NOMO-1 treated with DMSO at 0.1 percent for 48 hours (cell line): ENCODE measurements around the gene TSPOAP1.

Experiments
- DNase-seq: peaks from one replicate; lab custom pipeline; 2025; ENCODE audit not compliant: unreplicated experiment; lab: John Stamatoyannopoulos, UW

The TSPOAP1 gene

DNA sequence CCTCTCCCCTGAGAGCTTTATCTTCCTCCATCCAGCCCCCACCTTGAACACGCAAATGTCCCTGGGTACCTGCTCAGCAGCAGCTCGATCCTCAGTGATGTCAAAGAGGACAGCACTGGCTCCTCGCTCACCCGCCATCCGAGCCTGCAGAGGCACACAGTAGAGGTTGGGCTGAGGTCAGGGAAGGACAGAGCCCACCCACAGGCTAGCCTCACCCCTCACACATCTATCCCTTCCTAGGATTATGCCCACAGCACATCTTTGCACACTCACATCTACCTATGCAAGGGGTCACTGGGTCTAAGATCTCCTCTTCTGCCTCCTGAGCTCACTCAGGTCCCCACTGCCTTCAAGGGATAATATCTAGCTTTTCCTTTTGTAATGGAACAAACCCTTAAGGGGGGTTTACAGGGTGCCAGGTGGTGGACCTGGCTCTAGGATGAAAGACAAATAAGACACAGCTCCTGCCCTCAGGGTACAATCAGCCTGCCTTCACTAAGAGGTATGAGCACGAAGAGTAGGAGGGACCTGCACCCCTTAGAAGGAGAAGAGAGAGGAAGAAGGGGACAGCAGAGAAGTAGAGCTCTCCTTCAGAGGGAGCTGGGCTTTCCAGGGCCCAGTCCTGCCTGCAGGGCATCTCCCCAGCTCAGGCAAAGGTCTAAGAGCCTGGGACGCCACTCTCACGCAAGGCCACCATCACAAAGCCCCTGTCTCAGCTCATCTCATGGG is 35.0 kb upstream of the TSPOAP1 start:
- DNase-seq: no peak

DNA sequence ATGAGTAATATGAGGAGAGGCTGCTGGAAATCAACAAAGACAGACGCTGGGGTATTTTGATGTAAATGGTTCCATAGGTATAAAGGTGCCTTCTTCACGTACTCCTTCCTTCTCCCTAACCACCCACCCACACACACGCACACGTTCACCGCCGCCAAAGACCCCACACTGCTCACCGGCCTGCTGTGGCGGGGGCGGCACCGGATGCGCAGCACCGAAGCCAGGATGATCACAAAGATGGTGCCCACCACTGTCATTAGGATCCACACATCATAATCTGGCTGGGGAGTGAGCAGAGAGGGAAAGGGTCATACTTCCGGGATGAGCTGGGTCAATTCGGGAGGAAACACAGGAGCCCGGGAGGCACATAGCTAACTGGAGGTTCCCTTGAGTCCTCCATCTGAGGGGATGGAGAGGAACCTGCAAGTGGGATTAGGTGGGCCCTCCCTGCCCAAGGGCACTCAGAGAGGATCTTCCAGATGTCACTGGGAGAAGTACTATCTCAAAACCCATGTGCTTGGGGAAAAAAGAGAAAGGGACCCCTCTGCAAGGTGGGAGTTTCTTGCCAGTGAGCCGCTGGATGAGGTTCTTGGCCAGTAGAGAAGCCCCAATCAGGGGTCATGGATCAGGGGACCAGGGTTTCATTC is 33.9 kb upstream of the TSPOAP1 start:
- no peak for DNase-seq

DNA sequence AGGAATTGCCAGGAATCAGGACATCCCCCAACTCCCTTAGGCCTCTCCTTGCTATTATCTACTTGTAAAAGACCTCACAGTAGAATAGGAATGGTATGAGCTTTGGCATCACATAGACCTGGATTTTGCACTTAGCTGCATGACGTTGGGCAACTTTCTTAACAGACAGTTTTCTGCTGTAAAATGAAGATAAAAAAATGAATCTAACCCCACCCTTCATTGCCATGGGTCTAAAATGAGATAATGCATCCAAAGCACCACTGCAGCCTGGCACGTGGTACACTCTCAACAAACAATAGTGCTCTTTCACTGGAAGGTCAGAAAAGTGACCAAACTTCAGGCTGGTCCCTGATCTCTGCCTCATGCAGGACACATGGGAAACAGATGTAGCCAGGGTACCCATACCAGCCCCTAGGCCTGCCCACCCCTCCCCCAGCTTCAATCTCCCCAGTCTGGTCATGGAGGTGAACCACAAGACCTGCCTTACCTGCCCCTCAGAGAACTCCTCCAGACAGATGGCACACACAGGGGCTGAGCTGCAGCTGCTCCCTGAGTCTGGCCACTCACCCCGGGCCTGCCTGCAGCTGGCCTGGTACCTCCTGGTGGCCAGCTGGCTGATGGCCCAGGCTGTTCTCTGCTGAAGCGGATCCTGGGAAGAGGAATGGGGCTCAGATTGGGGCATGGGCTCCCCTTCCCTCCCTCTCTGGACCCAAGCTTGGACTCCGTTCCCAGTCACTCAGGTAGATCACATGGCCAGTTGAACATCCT is 31.9 kb upstream of the TSPOAP1 start:
- DNase-seq: no peak

DNA sequence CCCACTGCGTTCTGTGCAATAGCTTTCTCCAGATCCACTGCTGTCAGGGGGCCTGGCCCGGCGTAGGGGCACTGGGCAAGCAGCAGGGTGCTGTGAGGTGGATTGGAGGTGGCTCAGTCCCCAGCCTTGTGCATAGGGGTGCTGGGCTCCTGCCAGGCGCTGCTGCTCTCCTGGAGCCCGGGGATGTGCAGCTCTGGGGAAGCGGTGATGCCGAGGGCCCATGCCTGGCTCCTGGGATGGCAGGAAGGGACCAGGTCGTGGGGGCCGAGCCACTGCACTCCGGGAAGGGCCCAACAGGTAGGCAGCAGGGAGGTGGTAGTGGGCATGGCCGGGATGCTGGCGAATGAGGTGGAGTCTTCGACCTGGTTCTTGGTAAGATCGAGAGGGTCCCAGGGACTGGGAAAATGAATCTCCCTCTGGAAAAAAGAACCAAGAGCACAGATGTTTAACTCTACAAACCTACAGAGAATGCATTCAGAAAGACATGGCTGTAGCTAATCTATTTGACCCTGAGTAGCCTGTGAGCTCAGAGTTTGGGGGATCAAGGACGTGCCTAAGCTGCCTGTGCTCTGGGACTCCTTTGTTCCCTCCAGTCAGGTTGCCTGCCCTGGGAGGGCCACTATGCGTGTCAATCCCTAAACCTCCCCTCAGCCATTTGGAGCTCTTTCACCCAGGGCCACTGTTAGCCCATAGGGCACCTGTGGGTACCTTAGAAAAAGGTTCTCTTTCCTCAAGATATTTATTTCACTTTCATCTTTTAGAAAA is 30.0 kb upstream of the TSPOAP1 start:
- DNase-seq: no peak

DNA sequence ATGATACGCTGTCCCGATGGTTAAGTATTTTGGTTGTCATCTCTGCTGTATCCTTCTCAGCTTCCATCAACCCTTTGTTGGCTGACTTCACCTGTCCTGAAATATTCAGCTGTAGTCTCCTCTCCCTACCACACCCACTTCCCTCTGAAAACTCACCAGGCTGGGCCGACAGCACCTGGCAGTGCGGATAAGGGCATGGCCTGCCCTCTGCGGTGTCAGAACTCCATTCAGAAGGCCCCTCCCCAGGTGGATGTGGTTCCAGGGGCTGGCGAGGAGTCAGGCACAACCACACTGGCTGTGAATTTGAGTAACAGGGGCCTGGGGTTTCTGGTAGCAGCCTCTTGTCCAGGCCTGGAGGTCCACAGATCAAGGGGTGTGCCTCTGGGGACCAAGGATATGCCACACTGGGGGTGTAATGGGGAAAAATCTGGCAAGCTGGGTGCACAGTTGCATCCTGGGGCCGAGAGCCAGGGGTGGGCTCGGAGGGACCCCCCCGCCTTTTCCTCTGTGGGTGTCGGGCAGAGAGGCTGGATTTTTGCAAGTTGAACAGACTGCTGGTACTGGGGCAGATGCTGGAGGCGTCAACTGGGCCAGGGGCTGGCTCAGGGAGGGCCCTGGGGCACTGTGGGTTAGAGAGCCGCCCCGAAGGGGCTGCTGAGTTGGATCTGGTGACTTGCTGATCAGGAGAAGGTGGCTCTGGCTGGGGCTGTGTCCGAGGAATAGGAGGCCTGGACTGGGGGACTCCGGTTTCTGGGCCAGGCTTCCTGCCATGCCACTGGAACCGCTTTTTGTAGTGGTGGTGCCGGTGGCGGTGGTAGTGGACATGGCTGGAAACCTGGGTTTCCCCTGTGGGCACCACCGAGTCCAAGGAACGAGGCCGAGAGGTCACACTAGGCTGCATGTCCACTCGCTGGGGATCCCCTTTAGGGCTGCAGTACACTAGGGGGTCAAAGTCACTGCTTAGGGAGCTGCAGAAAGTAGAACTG is 29.0 kb upstream of the TSPOAP1 start:
- DNase-seq: no peak

DNA sequence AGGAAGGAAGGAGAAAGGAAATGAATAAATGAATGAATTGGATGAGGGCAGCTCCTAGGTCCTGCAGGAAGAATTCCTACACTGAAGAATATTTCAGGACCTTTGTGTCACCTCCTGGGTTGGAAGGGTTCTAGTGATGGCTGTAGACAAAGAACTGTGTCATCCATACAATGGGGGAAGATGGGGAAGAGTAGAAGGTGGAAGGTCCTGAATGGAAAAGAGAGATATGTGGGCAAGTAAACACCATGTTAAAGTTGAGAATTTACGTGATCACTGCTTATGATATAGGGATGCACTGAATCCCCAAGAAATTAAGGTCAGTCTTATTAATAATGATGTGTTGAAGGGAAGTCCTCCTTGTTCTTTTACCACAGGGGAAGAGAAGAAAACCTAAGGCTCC is 27.6 kb upstream of the TSPOAP1 start:
- DNase-seq: no peak

DNA sequence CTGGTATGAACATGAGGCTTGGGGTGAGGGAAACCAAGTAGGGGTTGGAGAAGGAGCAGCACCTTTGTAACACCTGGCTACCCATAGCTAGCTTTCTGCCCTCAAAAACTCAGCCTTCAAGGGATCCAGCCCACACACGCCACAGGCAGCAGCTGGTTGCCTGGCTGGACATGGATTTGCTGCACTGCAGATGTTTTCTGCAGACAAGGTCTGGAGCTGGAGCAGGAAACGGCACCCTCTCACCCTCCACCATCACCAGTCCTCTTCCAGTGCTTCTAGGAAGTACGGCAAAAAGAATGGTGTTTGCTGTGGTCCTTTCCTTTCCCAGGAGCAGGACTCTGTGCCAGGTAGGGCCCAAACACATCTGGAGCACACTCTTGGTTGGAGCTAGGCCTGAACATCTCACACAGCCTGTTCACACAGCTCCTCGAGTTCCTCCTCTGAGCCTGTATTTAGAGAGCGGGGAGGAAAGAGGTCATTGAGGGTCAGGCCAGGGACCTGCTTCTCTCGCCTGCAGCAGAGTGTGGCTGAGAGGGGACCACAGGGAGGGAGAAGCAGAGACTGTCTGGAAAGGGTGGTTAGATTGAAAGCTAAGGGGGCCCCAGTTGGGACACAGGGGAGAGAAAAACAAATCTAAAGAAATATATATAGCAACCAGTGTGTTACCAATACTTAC is 26.1 kb upstream of the TSPOAP1 start:
- DNase-seq: no peak

DNA sequence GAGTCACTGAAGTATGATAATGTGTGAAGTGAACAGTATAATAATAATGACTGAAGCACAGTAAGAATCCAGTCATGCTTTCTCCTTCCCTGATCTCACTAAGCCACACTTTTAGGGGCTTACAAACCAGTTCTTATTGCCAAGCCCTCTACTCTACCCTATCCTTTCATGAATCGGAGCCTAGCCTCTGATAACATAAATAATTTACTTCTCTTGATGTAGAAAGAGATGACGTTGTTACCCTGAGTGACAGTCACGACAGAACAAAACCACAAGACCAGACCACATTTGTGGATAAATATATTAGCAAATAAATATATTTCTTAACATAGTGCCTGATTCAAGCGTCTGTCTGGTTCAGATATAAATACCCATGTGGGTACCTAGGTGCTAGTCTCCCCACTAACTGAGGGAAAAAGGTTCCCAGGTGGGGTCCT is 24.8 kb upstream of the TSPOAP1 start:
- no peak for DNase-seq

DNA sequence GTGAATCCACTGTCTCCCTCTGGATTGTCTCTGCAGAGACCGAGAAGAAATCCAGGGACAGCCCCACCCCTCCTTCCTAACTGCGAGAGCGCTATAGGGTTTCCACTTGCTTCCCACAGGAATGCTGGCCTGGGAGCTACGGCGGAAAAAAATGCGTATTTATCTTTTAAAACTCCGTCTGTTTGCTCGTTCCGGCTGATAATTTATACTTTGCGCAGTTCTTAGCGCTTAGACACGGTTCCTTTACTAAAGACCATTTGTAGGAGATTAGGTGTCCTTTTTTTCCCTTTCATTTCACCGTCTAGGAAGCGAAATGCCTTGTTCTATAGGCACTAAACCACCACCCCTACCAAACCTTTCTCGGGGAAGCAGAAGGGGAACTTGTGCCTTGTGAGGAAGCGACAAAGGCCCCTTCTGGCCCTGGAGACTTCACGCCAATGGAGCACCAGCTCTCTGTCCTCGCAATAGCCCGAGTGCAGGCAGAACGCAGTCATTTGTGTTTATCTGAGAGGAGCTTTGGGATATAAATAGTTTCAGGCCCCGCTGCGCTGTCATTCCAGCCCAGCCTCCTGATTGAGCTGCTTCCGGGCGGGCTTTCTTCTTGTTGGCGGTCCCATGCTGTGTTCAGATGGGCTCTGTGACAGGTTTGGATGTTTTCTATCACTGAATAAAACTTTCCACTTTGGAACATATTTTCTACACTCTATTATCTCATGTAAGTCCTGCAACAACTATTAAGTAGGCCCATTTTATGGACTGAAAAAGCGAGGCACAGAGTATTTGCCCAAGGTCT is 24.2 kb upstream of the TSPOAP1 start:
- peak; percentile 71 for DNase-seq

DNA sequence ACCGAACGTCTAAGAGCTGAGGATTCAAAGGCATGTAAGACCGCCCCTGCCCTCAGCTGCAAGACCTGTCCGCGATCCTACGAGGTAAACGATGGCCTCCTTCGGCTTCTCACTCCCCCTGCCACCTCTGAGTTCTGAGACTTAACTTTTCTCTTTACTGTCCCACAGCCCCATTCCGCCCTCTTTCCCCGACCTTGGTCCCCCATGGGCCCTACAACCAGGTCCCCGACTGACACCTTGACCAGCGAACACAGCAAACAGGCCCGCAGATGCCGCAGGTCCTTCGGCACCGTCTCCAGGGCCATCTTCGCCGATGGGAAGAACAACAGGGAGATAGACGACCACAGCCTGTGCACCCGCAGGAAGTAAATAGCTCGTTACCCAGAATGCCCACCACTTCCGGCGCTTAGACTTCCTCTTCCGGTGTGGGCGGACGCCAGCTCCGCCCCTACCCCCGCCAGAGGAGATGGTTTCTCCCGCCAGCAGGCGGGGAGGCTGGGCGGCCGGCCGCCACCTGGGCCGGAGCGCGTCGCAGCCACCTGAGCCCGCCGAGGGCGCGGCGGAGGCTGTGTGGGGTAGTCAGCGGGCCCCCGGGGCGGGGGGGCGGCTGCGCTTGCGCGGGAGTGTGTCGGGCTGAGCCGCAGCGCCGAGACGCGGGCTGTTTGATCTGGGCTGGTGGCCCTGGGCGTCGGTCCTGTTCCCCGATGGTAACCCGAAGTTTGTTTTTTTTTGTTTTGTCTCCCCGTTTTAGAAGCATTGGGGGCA is 23.4 kb upstream of the TSPOAP1 start, which contains the start of gene SUPT4H1:
TSS of gene SUPT4H1 (minus strand) at position 371 of the 765 bp plus-strand sequence. CDS start at position 305, 66 bp downstream.
- DNase-seq: peak; percentile 92

DNA sequence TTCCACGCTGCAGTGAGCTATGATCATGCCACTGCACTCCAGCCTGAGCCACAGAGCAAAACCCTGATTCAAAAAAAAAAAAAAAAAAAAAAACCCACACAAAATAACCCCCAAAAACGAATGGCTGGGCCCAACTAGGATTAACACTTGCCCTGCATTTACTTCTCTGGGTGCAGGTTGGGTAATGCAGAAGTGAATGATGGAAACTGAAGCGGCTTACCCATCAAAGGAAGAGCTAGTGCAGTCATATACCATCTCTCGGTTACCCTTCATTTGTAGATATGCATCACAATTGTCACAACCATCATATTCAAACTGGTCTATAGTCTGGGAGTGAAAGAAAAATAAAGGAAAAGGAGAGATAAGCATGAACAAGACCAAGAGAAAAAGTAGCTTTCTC is 22.6 kb upstream of the TSPOAP1 start:
- no peak for DNase-seq

DNA sequence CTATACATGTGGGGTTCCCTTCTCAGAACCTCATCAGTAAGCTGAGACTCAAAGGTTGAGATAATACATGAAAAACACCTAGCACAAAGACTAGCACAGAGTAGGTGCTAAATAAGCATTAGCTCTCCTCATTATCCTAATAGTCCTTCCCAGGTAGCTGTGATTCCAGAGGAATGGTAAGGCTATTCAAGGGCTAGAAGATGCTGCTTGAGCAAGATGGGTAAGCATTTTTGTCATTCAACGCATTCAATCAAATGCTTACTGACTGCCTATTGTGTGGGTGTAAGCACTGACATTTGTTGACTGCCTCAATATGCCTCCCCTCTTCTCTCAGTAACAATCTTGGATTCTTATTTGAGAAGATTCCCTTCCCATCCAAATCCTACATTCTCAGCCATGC is 19.4 kb upstream of the TSPOAP1 start:
- no peak for DNase-seq

DNA sequence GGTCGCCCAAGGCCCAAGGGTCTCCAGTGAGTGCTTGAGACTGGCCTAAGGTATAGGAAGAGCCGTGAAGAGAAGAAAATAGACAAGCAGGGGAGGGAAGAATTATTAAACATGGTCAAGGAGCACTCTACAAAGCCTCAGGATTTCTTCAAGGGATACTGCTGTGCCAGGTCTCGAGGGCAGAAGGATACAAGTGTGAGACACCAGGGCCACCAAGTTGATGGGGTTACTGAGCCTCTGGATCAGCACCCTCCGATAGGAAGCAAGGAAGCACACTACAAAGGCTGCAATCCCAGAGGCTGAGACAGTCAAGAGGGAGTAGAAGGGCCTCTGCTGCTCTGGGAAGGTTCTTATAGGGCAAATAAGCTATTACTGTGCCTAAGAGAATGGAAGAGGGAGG is 16.9 kb upstream of the TSPOAP1 start:
- DNase-seq: no peak

DNA sequence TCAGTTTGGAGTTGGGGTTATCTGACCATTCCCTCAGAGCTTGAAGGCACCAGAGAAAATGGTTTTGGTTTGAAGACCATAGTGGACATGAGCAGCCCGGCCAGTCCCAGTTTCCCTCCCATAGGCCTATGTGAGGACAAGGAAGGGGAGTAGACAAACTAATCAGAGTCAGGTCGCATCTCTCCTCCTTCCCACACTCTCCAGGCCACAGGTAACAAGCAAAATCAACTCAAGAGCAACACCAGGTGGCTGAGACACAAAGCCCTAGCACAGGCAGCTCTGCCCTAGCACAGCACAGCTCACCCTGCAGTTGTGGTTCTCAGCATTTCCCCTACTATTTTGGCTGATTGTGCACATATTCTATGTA is 16.2 kb upstream of the TSPOAP1 start:
- DNase-seq: no peak

DNA sequence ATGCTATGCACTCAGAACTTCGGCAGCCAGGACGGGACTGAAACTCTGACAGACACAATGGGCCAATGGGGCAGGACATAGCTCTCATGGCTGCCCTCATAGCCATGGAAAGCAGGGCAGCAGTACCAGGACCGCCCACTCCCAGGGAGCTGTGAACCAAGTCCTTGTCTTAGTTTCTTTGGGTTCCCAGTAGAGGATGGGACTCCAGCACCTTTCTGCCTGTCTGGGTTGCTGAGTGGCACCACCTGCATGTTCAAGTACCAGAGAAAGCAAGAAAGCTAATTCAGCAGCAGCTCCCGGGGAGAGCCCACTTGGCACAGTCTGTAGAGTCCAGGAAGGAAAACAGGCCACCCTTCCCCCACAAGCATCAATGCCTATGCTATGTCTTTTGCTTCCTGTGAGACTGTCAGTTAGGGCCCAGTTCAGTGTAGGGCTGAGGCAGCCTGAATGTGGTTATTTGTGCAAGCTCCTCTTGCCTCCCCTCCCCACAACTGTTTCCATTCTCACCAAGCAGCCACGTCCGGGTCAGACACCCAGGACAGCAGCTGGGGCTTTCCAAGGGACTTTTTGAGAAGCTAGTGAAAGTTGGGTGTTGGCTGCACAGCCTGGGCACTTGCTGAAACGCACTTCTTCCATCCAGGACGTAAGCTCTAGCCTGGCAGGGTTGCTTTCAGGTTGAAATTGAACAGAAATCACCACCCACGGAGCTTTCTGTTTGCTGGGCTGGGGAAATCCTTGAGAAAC is 15.6 kb upstream of the TSPOAP1 start:
- peak; percentile 82 for DNase-seq

DNA sequence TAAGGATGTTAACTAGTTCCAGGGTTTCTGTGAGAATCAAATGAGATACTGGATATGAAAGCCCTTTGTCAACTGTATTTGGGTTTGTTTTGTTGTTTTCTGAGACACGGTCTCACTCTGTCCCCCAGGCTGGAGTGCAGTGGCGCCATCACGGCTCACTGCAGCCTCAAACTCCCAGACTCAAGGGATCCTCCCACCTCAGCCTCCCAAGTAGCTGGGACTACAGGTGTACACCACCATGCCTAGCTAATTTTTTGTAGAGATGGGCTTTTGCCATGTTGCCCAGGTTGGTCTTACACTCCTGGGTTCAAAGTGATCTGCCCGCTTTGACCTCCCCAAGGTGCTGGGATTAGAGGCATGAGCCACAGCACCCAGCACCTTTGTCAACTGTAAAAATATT is 14.5 kb upstream of the TSPOAP1 start:
- DNase-seq: no peak

DNA sequence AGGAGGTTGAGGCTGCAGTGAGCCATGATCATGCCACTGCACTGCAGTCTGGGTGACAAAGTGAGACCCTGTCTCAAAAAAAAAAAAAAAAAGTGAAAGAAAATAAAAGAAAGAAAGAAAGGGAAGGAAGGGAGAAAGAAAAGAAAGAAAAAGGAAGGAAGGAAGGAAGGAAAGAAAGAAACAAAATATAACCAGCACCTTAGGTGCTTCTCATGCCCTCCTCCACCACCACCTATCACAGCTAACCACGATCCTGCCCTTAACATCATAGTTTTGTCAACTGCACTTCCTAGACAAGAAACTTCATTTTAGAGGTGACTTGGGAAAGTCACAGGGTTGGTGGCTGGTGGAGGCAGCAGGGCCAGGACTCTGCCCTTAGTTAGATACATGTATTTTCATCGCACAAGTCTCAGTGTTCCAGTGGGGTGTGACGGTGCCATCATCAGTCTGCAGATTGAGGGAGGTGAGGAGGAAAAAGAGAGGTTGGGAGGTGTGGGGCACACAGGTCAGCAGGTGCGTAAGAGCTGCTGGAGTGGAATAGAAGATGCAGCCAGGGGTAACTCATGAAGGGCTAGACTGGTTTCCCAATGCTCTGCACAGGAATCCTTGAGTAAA is 13.4 kb upstream of the TSPOAP1 start:
- DNase-seq: no peak
